ENCODE measurements around the gene UBE2G1. TPM values are rescaled to one million over a fixed set of nuclear protein-coding genes. Genes with fewer than 3 reads are reported as not detected.

Gene UBE2G1
- polyA plus RNA-seq, 1 donor (not counting 4 experiments of a cell fraction or from before 2014, with no cell fraction given): 86.2 TPM

DNA sequence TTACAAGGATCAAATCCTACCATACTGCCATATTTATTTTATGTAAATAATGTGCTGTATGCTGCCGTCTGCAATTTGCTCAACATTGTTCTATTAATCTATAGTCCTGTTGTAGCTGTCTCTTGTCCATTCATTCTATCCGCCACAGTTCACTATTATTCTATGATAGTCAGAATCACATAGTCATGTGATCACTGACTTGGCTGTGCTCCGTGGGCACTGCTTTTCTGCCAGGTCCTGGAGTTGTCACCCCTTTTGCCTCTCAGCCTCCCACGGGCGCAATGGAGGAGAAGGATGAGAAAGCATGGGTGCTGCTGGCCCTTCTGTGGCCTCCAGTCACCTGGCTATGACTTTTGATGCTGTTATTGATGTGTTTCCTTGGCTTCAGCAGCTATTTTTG, 65.4 kb downstream of the UBE2G1 start:
- dilution Hi-C loops (cut with MboI; ENCODE audit: extremely low pct_ligation_motif_present, low sequenced_read_pairs): loop anchor here (25.0 kb wide), 1 partner anchor 111 kb away; no protein-coding TSS in a partner anchor
- Histone ChIP-seq H3K9me1 (ENCODE audit: control insufficient read depth, extremely low read depth, insufficient read depth, low read length) (no peaks in the 10 kb centered on the region), H3K4me3 (ENCODE audit: control insufficient read depth in 2 of 3, extremely low read depth in 1 of 3, insufficient read depth in 2 of 3, low read depth in 1 of 3, low read length in 3 of 3) (no peak overlapping the region), H2AFZ (ENCODE audit: control insufficient read depth, low read length) (no peak overlapping the region), H3K4me2 (ENCODE audit: control insufficient read depth, extremely low read depth, insufficient read depth, low read depth, low read length) (no peak overlapping the region), H3K79me2 (ENCODE audit: control insufficient read depth, insufficient read depth, low read length) (peaks cover 88% of the 10 kb centered on the region), H4K20me1 (ENCODE audit: control insufficient read depth, extremely low read depth, insufficient read depth, low read length) (peaks cover 15% of the 10 kb centered on the region), H3K9me3 (ENCODE audit: control insufficient read depth, low read depth, low read length) (no peaks in the 10 kb centered on the region), H3K4me1 (ENCODE audit: control insufficient read depth, extremely low read depth, insufficient read depth, low read length) (no peaks in the 10 kb centered on the region), H3K9ac (ENCODE audit: control insufficient read depth, extremely low read depth, insufficient read depth, low read length) (no peak overlapping the region), H3K27ac (ENCODE audit: control insufficient read depth, insufficient read depth, low read length) (no peak overlapping the region), H3K36me3 (ENCODE audit: control insufficient read depth in 2 of 2, extremely low read depth in 1 of 2, insufficient read depth in 2 of 2, low read length in 2 of 2) (peaks cover 19 to 21% of the 10 kb centered on the region in 2 experiments), H3K27me3 (ENCODE audit: control insufficient read depth, extremely low read depth, insufficient read depth, low read length) (no peaks in the 10 kb centered on the region)
- FAIRE-seq (no peak), DNase-seq (ENCODE audit: low read depth, low spot score) (no peak)
- TF ChIP-seq, protein P1, sequence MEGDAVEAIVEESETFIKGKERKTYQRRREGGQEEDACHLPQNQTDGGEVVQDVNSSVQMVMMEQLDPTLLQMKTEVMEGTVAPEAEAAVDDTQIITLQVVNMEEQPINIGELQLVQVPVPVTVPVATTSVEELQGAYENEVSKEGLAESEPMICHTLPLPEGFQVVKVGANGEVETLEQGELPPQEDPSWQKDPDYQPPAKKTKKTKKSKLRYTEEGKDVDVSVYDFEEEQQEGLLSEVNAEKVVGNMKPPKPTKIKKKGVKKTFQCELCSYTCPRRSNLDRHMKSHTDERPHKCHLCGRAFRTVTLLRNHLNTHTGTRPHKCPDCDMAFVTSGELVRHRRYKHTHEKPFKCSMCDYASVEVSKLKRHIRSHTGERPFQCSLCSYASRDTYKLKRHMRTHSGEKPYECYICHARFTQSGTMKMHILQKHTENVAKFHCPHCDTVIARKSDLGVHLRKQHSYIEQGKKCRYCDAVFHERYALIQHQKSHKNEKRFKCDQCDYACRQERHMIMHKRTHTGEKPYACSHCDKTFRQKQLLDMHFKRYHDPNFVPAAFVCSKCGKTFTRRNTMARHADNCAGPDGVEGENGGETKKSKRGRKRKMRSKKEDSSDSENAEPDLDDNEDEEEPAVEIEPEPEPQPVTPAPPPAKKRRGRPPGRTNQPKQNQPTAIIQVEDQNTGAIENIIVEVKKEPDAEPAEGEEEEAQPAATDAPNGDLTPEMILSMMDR (optimal IDR thresholded peaks at IDR 0.05 in 1 of 3, IDR thresholded peaks at IDR 0.05 in 1 of 3, conservative IDR thresholded peaks at IDR 0.05 in 1 of 3; ENCODE audit: extremely low read depth in 1 of 3, insufficient read depth in 2 of 3, low read length in 3 of 3): no peak
- TF ChIP-seq EZH2 (IDR thresholded peaks at IDR 0.05; ENCODE audit: low read length): no peak

DNA sequence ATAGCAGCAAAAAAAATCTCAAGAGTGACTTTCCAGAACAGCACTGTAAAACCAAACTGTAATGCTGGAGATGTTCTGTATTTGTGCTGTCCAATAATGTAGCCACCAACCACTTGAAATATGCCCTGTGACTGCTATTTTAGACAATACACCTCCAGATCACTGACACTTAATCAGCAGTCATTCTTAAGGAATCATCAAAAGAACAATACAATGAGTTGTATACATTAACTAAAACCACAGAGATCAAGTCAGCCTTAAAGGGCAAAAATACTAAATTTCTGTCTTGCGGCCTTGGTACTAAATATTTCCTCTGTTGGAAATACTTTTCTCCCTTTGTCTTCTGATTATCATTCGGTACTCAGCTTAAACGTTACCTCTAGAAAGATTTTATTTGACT, 69.1 kb downstream of the UBE2G1 start:
- Histone ChIP-seq H3K79me2 (ENCODE audit: control insufficient read depth, insufficient read depth, low read length) (peaks cover 86% of the 10 kb centered on the region), H3K27ac (ENCODE audit: control insufficient read depth, insufficient read depth, low read length) (no peak overlapping the region), H3K4me3 (ENCODE audit: control insufficient read depth in 2 of 3, extremely low read depth in 1 of 3, insufficient read depth in 2 of 3, low read depth in 1 of 3, low read length in 3 of 3) (no peak overlapping the region), H3K9ac (ENCODE audit: control insufficient read depth, extremely low read depth, insufficient read depth, low read length) (no peak overlapping the region), H2AFZ (ENCODE audit: control insufficient read depth, low read length) (no peak overlapping the region), H3K36me3 (ENCODE audit: control insufficient read depth in 2 of 2, extremely low read depth in 1 of 2, insufficient read depth in 2 of 2, low read length in 2 of 2) (peaks cover 16 to 22% of the 10 kb centered on the region in 2 experiments), H3K9me3 (ENCODE audit: control insufficient read depth, low read depth, low read length) (no peaks in the 10 kb centered on the region), H4K20me1 (ENCODE audit: control insufficient read depth, extremely low read depth, insufficient read depth, low read length) (peaks cover 11% of the 10 kb centered on the region), H3K9me1 (ENCODE audit: control insufficient read depth, extremely low read depth, insufficient read depth, low read length) (no peaks in the 10 kb centered on the region), H3K27me3 (ENCODE audit: control insufficient read depth, extremely low read depth, insufficient read depth, low read length) (no peaks in the 10 kb centered on the region), H3K4me1 (ENCODE audit: control insufficient read depth, extremely low read depth, insufficient read depth, low read length) (no peaks in the 10 kb centered on the region), H3K4me2 (ENCODE audit: control insufficient read depth, extremely low read depth, insufficient read depth, low read depth, low read length) (no peak overlapping the region)
- no peak for TF ChIP-seq EZH2 (IDR thresholded peaks at IDR 0.05; ENCODE audit: low read length)
- TF ChIP-seq, protein P1 (optimal IDR thresholded peaks at IDR 0.05 in 1 of 3, IDR thresholded peaks at IDR 0.05 in 1 of 3, conservative IDR thresholded peaks at IDR 0.05 in 1 of 3; ENCODE audit: extremely low read depth in 1 of 3, insufficient read depth in 2 of 3, low read length in 3 of 3): no peak
- no peak for DNase-seq (ENCODE audit: low read depth, low spot score)
- dilution Hi-C loops (cut with MboI; ENCODE audit: extremely low pct_ligation_motif_present, low sequenced_read_pairs): no loop called here
- peak; percentile 57 for FAIRE-seq
